ENCODE data around the gene APBA2. TPM values are rescaled to one million over a fixed set of nuclear protein-coding genes. Genes with fewer than 3 reads are reported as not detected.

APBA2 gene
- total and polyA plus RNA-seq, 3 donors from 2014 or later, result 18.5 to 37.7 (median 29.5) TPM

DNA sequence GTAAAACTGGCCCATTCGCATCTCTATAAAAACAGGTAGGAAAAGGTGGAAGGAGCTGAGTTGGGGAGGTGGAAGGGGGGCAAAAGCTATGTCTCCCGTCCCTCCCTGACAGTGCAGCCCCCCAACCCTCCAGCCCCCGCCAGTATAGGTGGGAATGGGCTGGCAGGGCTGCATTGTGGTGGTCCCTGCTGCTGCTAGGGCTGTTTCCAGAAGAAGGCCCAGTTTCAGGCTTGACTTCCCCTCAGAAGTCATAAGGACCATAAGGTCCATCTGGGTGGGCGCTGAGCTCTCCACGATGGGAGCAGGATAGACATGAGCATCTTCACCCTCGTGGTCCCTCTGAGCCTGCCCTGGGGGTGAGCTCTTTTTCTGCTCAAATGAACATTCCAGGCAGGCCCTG, 44.2 kb downstream of the APBA2 start:
- DNase-seq, result no peak
- Histone ChIP-seq H3K4me3 (no peak overlapping the region), H3K27ac (no peak overlapping the region), H3K36me3 (ENCODE audit: low read depth, missing control alignments) (no peaks in the 10 kb centered on the region), H3K4me1 (no peaks in the 10 kb centered on the region), H3K27me3 (no peaks in the 10 kb centered on the region), H3K9me3 (no peaks in the 10 kb centered on the region)
- no peak for TF ChIP-seq POLR2A (IDR thresholded peaks at IDR 0.05)
- TF ChIP-seq, protein P1, sequence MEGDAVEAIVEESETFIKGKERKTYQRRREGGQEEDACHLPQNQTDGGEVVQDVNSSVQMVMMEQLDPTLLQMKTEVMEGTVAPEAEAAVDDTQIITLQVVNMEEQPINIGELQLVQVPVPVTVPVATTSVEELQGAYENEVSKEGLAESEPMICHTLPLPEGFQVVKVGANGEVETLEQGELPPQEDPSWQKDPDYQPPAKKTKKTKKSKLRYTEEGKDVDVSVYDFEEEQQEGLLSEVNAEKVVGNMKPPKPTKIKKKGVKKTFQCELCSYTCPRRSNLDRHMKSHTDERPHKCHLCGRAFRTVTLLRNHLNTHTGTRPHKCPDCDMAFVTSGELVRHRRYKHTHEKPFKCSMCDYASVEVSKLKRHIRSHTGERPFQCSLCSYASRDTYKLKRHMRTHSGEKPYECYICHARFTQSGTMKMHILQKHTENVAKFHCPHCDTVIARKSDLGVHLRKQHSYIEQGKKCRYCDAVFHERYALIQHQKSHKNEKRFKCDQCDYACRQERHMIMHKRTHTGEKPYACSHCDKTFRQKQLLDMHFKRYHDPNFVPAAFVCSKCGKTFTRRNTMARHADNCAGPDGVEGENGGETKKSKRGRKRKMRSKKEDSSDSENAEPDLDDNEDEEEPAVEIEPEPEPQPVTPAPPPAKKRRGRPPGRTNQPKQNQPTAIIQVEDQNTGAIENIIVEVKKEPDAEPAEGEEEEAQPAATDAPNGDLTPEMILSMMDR (IDR thresholded peaks at IDR 0.05), result no peak
- intact Hi-C loops (cut with DNase I; ENCODE audit: low total_unique reads), result no loop called here
- WGBS, 2 donors, result 84% methylated on average over 6 of the region's 6 CpGs

DNA sequence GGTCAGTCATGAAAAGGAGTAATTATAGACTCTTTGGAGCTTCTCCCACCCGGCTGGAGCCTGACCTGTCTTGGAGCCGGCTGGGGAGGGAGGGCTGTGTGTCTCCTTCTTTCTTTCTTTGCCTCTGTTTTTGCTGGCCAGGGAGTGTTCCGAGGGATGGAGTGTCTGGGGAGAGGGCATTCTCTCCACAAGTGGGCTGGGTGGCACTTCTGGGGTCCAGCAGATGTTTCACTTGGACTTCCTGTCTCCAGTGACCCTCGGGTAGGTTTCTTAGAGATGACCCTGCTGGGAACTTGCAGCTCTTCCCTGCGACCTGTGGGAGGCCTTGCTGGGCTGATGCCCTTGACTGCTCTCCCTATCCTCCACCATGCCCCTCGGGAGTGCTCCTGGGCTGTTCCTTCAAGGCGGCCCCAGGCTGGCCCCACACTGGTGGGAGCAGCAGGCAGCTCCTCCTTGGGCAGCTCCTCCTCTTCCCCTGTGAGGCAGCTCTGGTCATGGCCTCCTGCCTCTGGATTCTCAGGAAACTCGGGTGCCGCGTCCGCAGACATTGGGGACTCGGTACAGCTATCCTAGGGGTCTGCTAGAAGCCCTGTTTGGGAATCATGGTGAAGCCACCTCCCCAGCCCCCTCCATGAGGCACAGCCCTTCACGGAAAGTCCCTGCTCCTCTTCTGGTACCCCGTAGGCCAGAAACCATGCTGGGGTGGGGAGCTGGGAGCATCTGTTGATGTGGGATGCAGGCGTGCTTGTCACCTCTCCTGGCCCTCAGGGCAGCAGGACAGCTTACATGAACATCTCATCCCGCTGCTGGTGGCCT, 44.9 kb downstream of the APBA2 start:
- Histone ChIP-seq H3K27me3 (no peaks in the 10 kb centered on the region), H3K9me3 (no peaks in the 10 kb centered on the region), H3K27ac (no peak overlapping the region), H3K4me1 (no peaks in the 10 kb centered on the region), H3K4me3 (no peak overlapping the region), H3K36me3 (ENCODE audit: low read depth, missing control alignments) (no peaks in the 10 kb centered on the region)
- intact Hi-C loops (cut with DNase I; ENCODE audit: low total_unique reads), result no loop called here
- TF ChIP-seq POLR2A (IDR thresholded peaks at IDR 0.05), result no peak
- TF ChIP-seq, protein P1 (IDR thresholded peaks at IDR 0.05), result no peak
- 69 to 84% methylated on average over 6 to 16 of the region's 16 CpGs for WGBS, 2 donors
- DNase-seq, result no peak

DNA sequence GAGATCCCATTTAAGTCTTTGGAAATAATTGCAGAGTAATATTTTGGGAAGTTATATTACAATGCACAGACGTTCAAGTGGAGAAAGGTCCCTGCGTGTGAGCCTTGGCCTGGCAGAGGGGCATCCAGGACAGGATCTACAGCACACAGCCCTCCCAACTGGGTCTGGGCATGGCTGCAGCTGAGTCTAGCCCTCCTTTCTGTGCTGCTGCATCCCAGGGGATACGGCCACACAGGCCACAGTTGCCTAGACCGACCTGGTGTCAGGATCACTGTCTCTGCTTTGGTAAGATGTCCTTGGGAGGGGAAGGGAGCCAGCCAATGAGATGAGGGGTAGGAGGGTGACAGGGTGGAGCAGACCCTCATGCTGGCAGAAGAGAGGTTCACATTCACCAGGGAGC, 46.1 kb downstream of the APBA2 start:
- intact Hi-C loops (cut with DNase I; ENCODE audit: low total_unique reads), result no loop called here

GRCh38 chr15:28932361-28932760, 46.6 kb downstream of the APBA2 start:
- Histone ChIP-seq H3K9me3 (no peaks in the 10 kb centered on the region), H3K4me3 (no peak overlapping the region), H3K27ac (no peak overlapping the region), H3K4me1 (peaks cover 5% of the 10 kb centered on the region), H3K27me3 (no peaks in the 10 kb centered on the region), H3K36me3 (ENCODE audit: low read depth, missing control alignments) (no peaks in the 10 kb centered on the region)
- intact Hi-C loops (cut with DNase I; ENCODE audit: low total_unique reads), result no loop called here
- no peak for DNase-seq
- no peak for TF ChIP-seq POLR2A (IDR thresholded peaks at IDR 0.05)
- TF ChIP-seq, protein P1 (IDR thresholded peaks at IDR 0.05), result no peak
- WGBS, 2 donors, result 90 to 94% methylated on average over 4 of the region's 4 CpGs

More for the DNA sequence above, 46.1 kb downstream of the APBA2 start:
- Histone ChIP-seq H3K27me3 (no peaks in the 10 kb centered on the region), H3K27ac (no peak overlapping the region), H3K9me3 (no peaks in the 10 kb centered on the region), H3K4me1 (peaks cover 5% of the 10 kb centered on the region), H3K36me3 (ENCODE audit: low read depth, missing control alignments) (no peaks in the 10 kb centered on the region), H3K4me3 (no peak overlapping the region)
- 83 to 86% methylated on average over 4 of the region's 4 CpGs for WGBS, 2 donors
- TF ChIP-seq, protein P1 (IDR thresholded peaks at IDR 0.05), result no peak
- no peak for TF ChIP-seq POLR2A (IDR thresholded peaks at IDR 0.05)
- no peak for DNase-seq
